ENCODE data around the gene TYK2. TPM values are rescaled to one million over a fixed set of nuclear protein-coding genes. Genes with fewer than 3 reads are reported as not detected.

The TYK2 gene
- total and polyA plus RNA-seq, 9 of the 15 experiments (the other 6 are each of a cell fraction or from before 2014, with no cell fraction given), result 15.0 to 182 (median 85.9) TPM

GRCh38 chr19:10333758-10334587 lies 46.4 kb downstream of the TYK2 start (continued):
- TF ChIP-seq ZMIZ1 (IDR thresholded peaks at IDR 0.05; ENCODE audit: low read depth in 2 of 2, low read length in 2 of 2), result no peak; a peak in 1 of 4 replicates
- no peak for TF ChIP-seq TOE1 (IDR thresholded peaks at IDR 0.05; ENCODE audit: borderline replicate concordance)
- 0 out of 2 replicates have a peak, but pooled peaks have one; percentile 61 for TF ChIP-seq TOE1 (CRISPR knock-in tag; IDR thresholded peaks at IDR 0.05; ENCODE audit: borderline replicate concordance, low read depth)
- TF ChIP-seq CBFA2T3 (IDR thresholded peaks at IDR 0.05), result peak; percentile 91
- peak; percentile 12 for TF ChIP-seq RBBP5 (IDR thresholded peaks at IDR 0.05; ENCODE audit: borderline replicate concordance, insufficient read depth, low read length, poor library complexity, severe bottlenecking)
- peak; percentile 68 for TF ChIP-seq SAP30 (IDR thresholded peaks at IDR 0.05; ENCODE audit: borderline replicate concordance, insufficient read depth, low read depth, low read length, poor library complexity, severe bottlenecking)
- TF ChIP-seq ZNF511 (CRISPR knock-in tag; IDR thresholded peaks at IDR 0.05), result peak; percentile 20; the same call in 1 of the 2 replicates
- no peak for TF ChIP-seq MCM2 (IDR thresholded peaks at IDR 0.05; ENCODE audit: low read depth)
- TF ChIP-seq CXXC5 (CRISPR knock-in tag; IDR thresholded peaks at IDR 0.05), result no peak
- TF ChIP-seq ZC3H4 (CRISPR knock-in tag; IDR thresholded peaks at IDR 0.05; ENCODE audit: borderline replicate concordance), result peak; percentile 64; the same call in 1 of the 2 replicates
- no peak for TF ChIP-seq TEAD1 (CRISPR knock-in tag; IDR thresholded peaks at IDR 0.05)
- peak; percentile 62; the same call in 1 of the 2 replicates for TF ChIP-seq ZBTB7A (IDR thresholded peaks at IDR 0.05; ENCODE audit: borderline replicate concordance, control insufficient read depth, low read depth, low read length)
- 0 out of 2 replicates have a peak, but pooled peaks have one; percentile 14 for TF ChIP-seq MECOM (CRISPR knock-in tag; IDR thresholded peaks at IDR 0.05)
- TF ChIP-seq DACH1 (IDR thresholded peaks at IDR 0.05; ENCODE audit: partially characterized antibody), result no peak
- TF ChIP-seq CBFA2T2 (conservative IDR thresholded peaks at IDR 0.05), result peak; percentile 86
- peak; percentile 86; the same call in 1 of the 2 replicates for TF ChIP-seq CBFB (CRISPR knock-in tag; IDR thresholded peaks at IDR 0.05)
- TF ChIP-seq OTX1 (CRISPR knock-in tag; IDR thresholded peaks at IDR 0.05), result no peak
- peak; percentile 25; the same call in 1 of the 2 replicates for TF ChIP-seq CREB1 (IDR thresholded peaks at IDR 0.05)
- no peak for TF ChIP-seq CREB1 (CRISPR knock-in tag; IDR thresholded peaks at IDR 0.05)
- TF ChIP-seq ATF3 (IDR thresholded peaks at IDR 0.05), result no peak
- 0 out of 2 replicates have a peak, but pooled peaks have one; percentile 40 for TF ChIP-seq ATF3 (CRISPR knock-in tag; conservative IDR thresholded peaks at IDR 0.05)
- no peak for TF ChIP-seq ATF1 (CRISPR knock-in tag; IDR thresholded peaks at IDR 0.05)
- TF ChIP-seq ATF1 (tag; IDR thresholded peaks at IDR 0.05), result 0 out of 2 replicates have a peak, but pooled peaks have one; percentile 0
- no peak for TF ChIP-seq ILF3 (IDR thresholded peaks at IDR 0.05; ENCODE audit: borderline replicate concordance)

Measured in K562 (cell line).